Measurements from ENCODE around the gene ARHGEF2. TPM values are rescaled to one million over a fixed set of nuclear protein-coding genes. Genes with fewer than 3 reads are reported as not detected.

ARHGEF2 gene
- total and polyA plus RNA-seq, 9 of the 15 experiments (the other 6 are each of a cell fraction or from before 2014, with no cell fraction given), result 7.1 to 162 (median 62.2) TPM

GRCh38 chr1:156020293-156021092 lies 42.1 kb upstream of the ARHGEF2 start, which contains the start of gene SSR2 (continued):
- no peak for TF ChIP-seq SNRNP70 (optimal IDR thresholded peaks at IDR 0.05; ENCODE audit: low read depth, low read length)
- TF ChIP-seq TGIF2 (CRISPR knock-in tag; IDR thresholded peaks at IDR 0.05), result no peak
- TF ChIP-seq ILF3 (IDR thresholded peaks at IDR 0.05; ENCODE audit: borderline replicate concordance), result no peak
- no peak for TF ChIP-seq FOXA1 (IDR thresholded peaks at IDR 0.05; ENCODE audit: borderline replicate concordance)
- TF ChIP-seq MTA2 (IDR thresholded peaks at IDR 0.05; ENCODE audit: low read depth), result no peak
- TF ChIP-seq ZMIZ1 (IDR thresholded peaks at IDR 0.05; ENCODE audit: low read depth in 2 of 2, low read length in 2 of 2), result no peak
- TF ChIP-seq TRIM25 (IDR thresholded peaks at IDR 0.05; ENCODE audit: borderline replicate concordance), result no peak
- TF ChIP-seq ZNF407 (IDR thresholded peaks at IDR 0.05; ENCODE audit: low read depth), result no peak
- no peak for TF ChIP-seq BRD9 (IDR thresholded peaks at IDR 0.05; ENCODE audit: low read depth, partially characterized antibody)
- TF ChIP-seq, protein P1, sequence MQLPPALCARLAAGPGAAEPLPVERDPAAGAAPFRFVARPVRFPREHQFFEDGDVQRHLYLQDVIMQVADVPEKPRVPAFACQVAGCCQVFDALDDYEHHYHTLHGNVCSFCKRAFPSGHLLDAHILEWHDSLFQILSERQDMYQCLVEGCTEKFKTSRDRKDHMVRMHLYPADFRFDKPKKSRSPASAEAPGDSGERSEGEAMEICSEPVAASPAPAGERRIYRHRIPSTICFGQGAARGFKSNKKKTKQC (CRISPR knock-in tag; IDR thresholded peaks at IDR 0.05), result peak; percentile 51; the same call in 1 of the 2 replicates
- no peak for TF ChIP-seq NFXL1 (CRISPR knock-in tag; IDR thresholded peaks at IDR 0.05)

Data from K562 (cell line).